ENCODE data around the gene BCAP31. TPM values are rescaled to one million over a fixed set of nuclear protein-coding genes. Genes with fewer than 3 reads are reported as not detected.

The BCAP31 gene
- total and polyA plus RNA-seq, 4 donors: 101 to 130 (median 123) TPM

DNA sequence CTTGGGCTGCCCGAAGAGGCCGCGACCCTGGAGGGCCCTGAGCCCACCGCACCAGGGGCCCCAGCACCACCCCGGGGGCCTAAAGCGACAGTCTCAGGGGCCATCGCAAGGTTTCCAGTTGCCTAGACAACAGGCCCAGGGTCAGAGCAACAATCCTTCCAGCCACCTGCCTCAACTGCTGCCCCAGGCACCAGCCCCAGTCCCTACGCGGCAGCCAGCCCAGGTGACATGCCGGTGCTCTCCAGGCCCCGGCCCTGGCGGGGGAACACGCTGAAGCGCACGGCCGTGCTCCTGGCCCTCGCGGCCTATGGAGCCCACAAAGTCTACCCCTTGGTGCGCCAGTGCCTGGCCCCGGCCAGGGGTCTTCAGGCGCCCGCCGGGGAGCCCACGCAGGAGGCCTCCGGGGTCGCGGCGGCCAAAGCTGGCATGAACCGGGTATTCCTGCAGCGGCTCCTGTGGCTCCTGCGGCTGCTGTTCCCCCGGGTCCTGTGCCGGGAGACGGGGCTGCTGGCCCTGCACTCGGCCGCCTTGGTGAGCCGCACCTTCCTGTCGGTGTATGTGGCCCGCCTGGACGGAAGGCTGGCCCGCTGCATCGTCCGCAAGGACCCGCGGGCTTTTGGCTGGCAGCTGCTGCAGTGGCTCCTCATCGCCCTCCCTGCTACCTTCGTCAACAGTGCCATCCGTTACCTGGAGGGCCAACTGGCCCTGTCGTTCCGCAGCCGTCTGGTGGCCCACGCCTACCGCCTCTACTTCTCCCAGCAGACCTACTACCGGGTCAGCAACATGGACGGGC is 1.0 kb upstream of the BCAP31 start:
- Histone ChIP-seq H3K27me3 (ENCODE audit: control insufficient read depth in 1 of 2, insufficient read depth in 2 of 2, low read length in 1 of 2) (no peaks in the 10 kb centered on the region), H3K36me3 (ENCODE audit: control insufficient read depth in 1 of 2, insufficient read depth in 2 of 2, low read length in 1 of 2) (no peaks in the 10 kb centered on the region), H3K4me3 (ENCODE audit: low read length in 2 of 2) (no peak overlapping the region), H3K4me1 (ENCODE audit: control insufficient read depth in 1 of 2, insufficient read depth in 2 of 2, low read length in 2 of 2) (no peaks in the 10 kb centered on the region), H3K27ac (ENCODE audit: low read depth in 1 of 2, low read length in 2 of 2) (peak overlapping the region in 1 of 2 donors; percentile 90), H3K9me3 (ENCODE audit: control insufficient read depth, low read length) (no peaks in the 10 kb centered on the region)
- DNase-seq: no peak
- 78 to 79% methylated on average over 54 to 55 of the region's 55 CpGs for WGBS, 2 donors
- intact Hi-C loops (cut with DNase I): no loop called here
- ATAC-seq (ENCODE audit: low FRiP score): no peak

- H3K4me1 ChIP-seq (ENCODE audit: control insufficient read depth in 1 of 2, insufficient read depth in 2 of 2, low read length in 2 of 2): no peaks in the 10 kb centered on the region
- intact Hi-C loops (cut with DNase I): no loop called here
- WGBS, 2 donors: 1 to 28% methylated on average over 73 to 78 of the region's 78 CpGs
These were observed 586 bp downstream of the BCAP31 start for GRCh38 chrX:153723351-153724251.

GRCh38 chrX:153722704-153723350 is 1.4 kb downstream of the BCAP31 start:
- 54 to 69% methylated on average over 12 of the region's 12 CpGs for WGBS, 2 donors
- DNase-seq (no peak), ATAC-seq (ENCODE audit: low FRiP score) (no peak)
- Histone ChIP-seq H3K27me3 (ENCODE audit: control insufficient read depth in 1 of 2, insufficient read depth in 2 of 2, low read length in 1 of 2) (no peaks in the 10 kb centered on the region), H3K9me3 (ENCODE audit: control insufficient read depth, low read length) (no peaks in the 10 kb centered on the region), H3K4me3 (ENCODE audit: low read length in 2 of 2) (peak overlapping the region; percentile 35 to 57), H3K4me1 (ENCODE audit: control insufficient read depth in 1 of 2, insufficient read depth in 2 of 2, low read length in 2 of 2) (no peaks in the 10 kb centered on the region), H3K36me3 (ENCODE audit: control insufficient read depth in 1 of 2, insufficient read depth in 2 of 2, low read length in 1 of 2) (no peaks in the 10 kb centered on the region), H3K27ac (ENCODE audit: low read depth in 1 of 2, low read length in 2 of 2) (no peak overlapping the region)
- intact Hi-C loops (cut with DNase I): no loop called here

More at GRCh38 chrX:153723351-153724251, 586 bp downstream of the BCAP31 start:
- H3K9me3 ChIP-seq (ENCODE audit: control insufficient read depth, low read length): no peaks in the 10 kb centered on the region
- H3K27me3 ChIP-seq (ENCODE audit: control insufficient read depth in 1 of 2, insufficient read depth in 2 of 2, low read length in 1 of 2): no peaks in the 10 kb centered on the region
- DNase-seq (peak in 1 of 2 donors; percentile 85), ATAC-seq (ENCODE audit: low FRiP score) (no peak)
- H3K4me3 ChIP-seq (ENCODE audit: low read length in 2 of 2): peak overlapping the region; percentile 35 to 57
- no peaks in the 10 kb centered on the region for H3K36me3 ChIP-seq (ENCODE audit: control insufficient read depth in 1 of 2, insufficient read depth in 2 of 2, low read length in 1 of 2)
- peak overlapping the region in 1 of 2 donors; percentile 70 for H3K27ac ChIP-seq (ENCODE audit: low read depth in 1 of 2, low read length in 2 of 2)

DNA sequence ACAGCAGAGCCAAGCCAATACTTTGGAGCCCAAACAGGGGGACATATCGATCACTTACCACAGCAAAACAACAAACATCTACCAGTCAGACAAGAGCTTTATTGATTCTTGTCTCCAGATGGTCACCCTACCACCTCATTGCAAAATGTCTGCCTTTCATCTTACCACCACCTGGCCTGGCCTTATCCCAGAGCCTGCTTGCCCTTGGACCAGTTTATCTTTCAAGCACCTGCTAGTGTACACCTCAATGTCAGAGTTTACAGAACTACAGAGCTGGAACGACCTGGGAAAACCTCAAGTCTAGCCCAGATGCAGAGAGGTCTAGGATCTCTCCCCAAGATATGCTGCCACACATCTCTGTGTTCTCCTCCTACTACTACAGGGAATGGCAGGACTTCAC is 4.5 kb downstream of the BCAP31 start:
- Histone ChIP-seq H3K4me1 (ENCODE audit: control insufficient read depth in 1 of 2, insufficient read depth in 2 of 2, low read length in 2 of 2) (no peaks in the 10 kb centered on the region), H3K27me3 (ENCODE audit: control insufficient read depth in 1 of 2, insufficient read depth in 2 of 2, low read length in 1 of 2) (no peaks in the 10 kb centered on the region), H3K36me3 (ENCODE audit: control insufficient read depth in 1 of 2, insufficient read depth in 2 of 2, low read length in 1 of 2) (no peaks in the 10 kb centered on the region), H3K9me3 (ENCODE audit: control insufficient read depth, low read length) (no peaks in the 10 kb centered on the region), H3K4me3 (ENCODE audit: low read length in 2 of 2) (no peak overlapping the region), H3K27ac (ENCODE audit: low read depth in 1 of 2, low read length in 2 of 2) (no peak overlapping the region)
- WGBS, 2 donors: 78 to 86% methylated on average over 2 of the region's 2 CpGs
- ATAC-seq (ENCODE audit: low FRiP score): no peak
- no peak for DNase-seq
- intact Hi-C loops (cut with DNase I): no loop called here

- intact Hi-C loops (cut with DNase I): no loop called here
- WGBS, 2 donors: 67 to 85% methylated on average over 2 of the region's 2 CpGs
- H3K36me3 ChIP-seq (ENCODE audit: control insufficient read depth in 1 of 2, insufficient read depth in 2 of 2, low read length in 1 of 2): no peaks in the 10 kb centered on the region
- DNase-seq: no peak
- H3K9me3 ChIP-seq (ENCODE audit: control insufficient read depth, low read length): no peaks in the 10 kb centered on the region
- H3K27ac ChIP-seq (ENCODE audit: low read depth in 1 of 2, low read length in 2 of 2): no peak overlapping the region
- ATAC-seq (ENCODE audit: low FRiP score): no peak
- no peaks in the 10 kb centered on the region for H3K4me1 ChIP-seq (ENCODE audit: control insufficient read depth in 1 of 2, insufficient read depth in 2 of 2, low read length in 2 of 2)
- H3K4me3 ChIP-seq (ENCODE audit: low read length in 2 of 2): no peak overlapping the region
- H3K27me3 ChIP-seq (ENCODE audit: control insufficient read depth in 1 of 2, insufficient read depth in 2 of 2, low read length in 1 of 2): no peaks in the 10 kb centered on the region
These were observed 4.9 kb downstream of the BCAP31 start for GRCh38 chrX:153719238-153719637.

- Histone ChIP-seq H3K4me1 (ENCODE audit: control insufficient read depth in 1 of 2, insufficient read depth in 2 of 2, low read length in 2 of 2) (no peaks in the 10 kb centered on the region), H3K9me3 (ENCODE audit: control insufficient read depth, low read length) (no peaks in the 10 kb centered on the region), H3K36me3 (ENCODE audit: control insufficient read depth in 1 of 2, insufficient read depth in 2 of 2, low read length in 1 of 2) (no peaks in the 10 kb centered on the region), H3K27ac (ENCODE audit: low read depth in 1 of 2, low read length in 2 of 2) (no peak overlapping the region), H3K4me3 (ENCODE audit: low read length in 2 of 2) (no peak overlapping the region), H3K27me3 (ENCODE audit: control insufficient read depth in 1 of 2, insufficient read depth in 2 of 2, low read length in 1 of 2) (no peaks in the 10 kb centered on the region)
- DNase-seq (no peak), ATAC-seq (ENCODE audit: low FRiP score) (no peak)
- intact Hi-C loops (cut with DNase I): no loop called here
- WGBS, 2 donors: 86 to 93% methylated on average over 9 of the region's 9 CpGs
These were observed 6.7 kb downstream of the BCAP31 start for GRCh38 chrX:153717445-153717844.

DNA sequence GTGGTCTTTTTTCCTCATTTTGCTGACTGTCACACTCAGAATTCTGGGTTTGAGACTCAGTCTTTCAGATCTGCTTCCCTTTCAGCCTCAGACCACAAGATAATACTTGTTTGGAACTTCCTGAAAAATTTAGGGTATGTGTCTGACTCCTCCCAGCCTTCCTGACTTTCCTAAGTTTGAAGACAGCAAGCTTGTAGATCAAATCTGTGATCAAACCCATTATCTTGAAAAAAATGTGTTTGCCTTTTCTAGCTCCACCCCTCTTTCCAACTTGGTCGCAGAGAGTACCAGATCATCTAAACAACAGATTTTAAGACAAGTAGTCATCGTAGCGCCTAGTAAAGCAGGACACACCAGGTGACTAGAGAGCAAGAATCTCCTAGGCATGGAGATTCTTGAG is 9.9 kb downstream of the BCAP31 start:
- Histone ChIP-seq H3K4me1 (ENCODE audit: control insufficient read depth in 1 of 2, insufficient read depth in 2 of 2, low read length in 2 of 2) (no peaks in the 10 kb centered on the region), H3K9me3 (ENCODE audit: control insufficient read depth, low read length) (no peaks in the 10 kb centered on the region), H3K27me3 (ENCODE audit: control insufficient read depth in 1 of 2, insufficient read depth in 2 of 2, low read length in 1 of 2) (no peaks in the 10 kb centered on the region), H3K36me3 (ENCODE audit: control insufficient read depth in 1 of 2, insufficient read depth in 2 of 2, low read length in 1 of 2) (no peaks in the 10 kb centered on the region), H3K4me3 (ENCODE audit: low read length in 2 of 2) (no peak overlapping the region), H3K27ac (ENCODE audit: low read depth in 1 of 2, low read length in 2 of 2) (no peak overlapping the region)
- intact Hi-C loops (cut with DNase I): no loop called here
- ATAC-seq (ENCODE audit: low FRiP score): no peak
- DNase-seq: no peak
- 83 to 88% methylated on average over 3 of the region's 3 CpGs for WGBS, 2 donors

DNA sequence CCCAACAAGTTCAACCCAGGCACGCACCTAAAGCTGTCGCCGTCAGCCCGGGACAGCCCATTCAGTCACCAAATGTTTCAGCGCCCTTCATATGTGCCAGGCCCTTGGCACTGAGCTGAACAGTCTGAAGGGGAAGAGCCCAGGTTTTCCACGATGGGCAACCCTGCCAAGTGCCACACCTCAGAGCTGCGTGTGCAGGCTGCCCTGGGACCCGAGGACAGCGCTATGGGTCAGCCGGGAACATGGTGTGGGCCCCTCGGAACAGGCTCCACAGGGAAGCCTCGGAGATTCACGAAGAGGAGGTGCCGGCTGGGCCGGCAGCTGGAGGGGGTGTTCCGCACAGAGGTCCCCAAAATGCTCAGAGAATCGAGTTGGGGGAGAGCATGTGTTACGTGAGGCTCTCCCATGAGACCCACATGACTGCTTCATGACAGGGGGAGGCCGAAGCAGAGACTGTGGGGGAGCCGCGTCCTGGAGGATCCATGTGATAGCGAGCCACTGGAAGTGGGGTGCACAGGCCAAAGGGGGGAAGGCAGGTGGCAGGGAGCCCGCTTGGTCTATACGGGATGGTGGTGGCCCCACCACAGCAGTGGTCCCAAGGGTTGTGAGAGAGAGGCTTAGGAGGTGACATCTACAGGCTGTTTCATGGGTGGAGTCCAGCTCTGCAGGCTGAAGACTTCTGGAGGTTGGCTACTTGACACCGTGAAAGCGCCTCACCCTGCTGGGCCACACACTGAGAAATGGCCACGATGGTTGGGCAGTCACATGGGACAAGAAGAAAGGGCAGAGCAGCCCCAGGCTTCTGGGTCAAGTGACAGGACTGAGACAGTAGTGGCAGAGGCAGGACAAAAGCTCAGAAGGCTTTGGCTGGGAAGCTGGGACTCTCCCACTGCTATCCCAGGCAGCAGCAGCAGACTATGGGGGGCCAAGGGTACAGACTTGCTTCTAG is 14.2 kb downstream of the BCAP31 start:
- Histone ChIP-seq H3K36me3 (ENCODE audit: control insufficient read depth in 1 of 2, insufficient read depth in 2 of 2, low read length in 1 of 2) (no peaks in the 10 kb centered on the region), H3K27ac (ENCODE audit: low read depth in 1 of 2, low read length in 2 of 2) (no peak overlapping the region), H3K4me3 (ENCODE audit: low read length in 2 of 2) (no peak overlapping the region), H3K9me3 (ENCODE audit: control insufficient read depth, low read length) (no peaks in the 10 kb centered on the region), H3K4me1 (ENCODE audit: control insufficient read depth in 1 of 2, insufficient read depth in 2 of 2, low read length in 2 of 2) (no peaks in the 10 kb centered on the region), H3K27me3 (ENCODE audit: control insufficient read depth in 1 of 2, insufficient read depth in 2 of 2, low read length in 1 of 2) (no peaks in the 10 kb centered on the region)
- ATAC-seq (ENCODE audit: low FRiP score) (no peak), DNase-seq (no peak)
- 84 to 86% methylated on average over 27 of the region's 27 CpGs for WGBS, 2 donors
- intact Hi-C loops (cut with DNase I): no loop called here

Measured in aorta (tissue), 5 donors.